ENCODE measurements around the gene MAVS.

The MAVS gene

GRCh38 chr20:3846740-3847428 lies at the start of gene MAVS:
Gene MAVS (plus strand): TSS chr20:3846834. CDS start chr20:3854625, 7,791 bp downstream.
- FAIRE-seq: no peak

GRCh38 chr20:3797226-3797545 lies 49.4 kb upstream of the MAVS start:
- FAIRE-seq: no peak

GRCh38 chr20:3797592-3798372 lies 48.9 kb upstream of the MAVS start:
- FAIRE-seq: no peak

- no peak for FAIRE-seq
Observed at GRCh38 chr20:3798373-3798768, 48.3 kb upstream of the MAVS start.

- no peak for FAIRE-seq
Observed at GRCh38 chr20:3798908-3799248, 47.8 kb upstream of the MAVS start.

- no peak for FAIRE-seq
Observed at GRCh38 chr20:3800256-3800877, 46.3 kb upstream of the MAVS start.

- FAIRE-seq: no peak
Observed at GRCh38 chr20:3800878-3801260, 45.8 kb upstream of the MAVS start.

GRCh38 chr20:3801299-3801698 lies 45.3 kb upstream of the MAVS start:
- FAIRE-seq: no peak

- no peak for FAIRE-seq
Observed at GRCh38 chr20:3801846-3802245, 44.8 kb upstream of the MAVS start.

- no peak for FAIRE-seq
Observed at GRCh38 chr20:3802524-3803239, 44.0 kb upstream of the MAVS start.

GRCh38 chr20:3803289-3803688 lies 43.3 kb upstream of the MAVS start:
- no peak for FAIRE-seq

GRCh38 chr20:3803854-3804253 lies 42.8 kb upstream of the MAVS start:
- FAIRE-seq: no peak

- FAIRE-seq: no peak
Observed at GRCh38 chr20:3804254-3804751, 42.3 kb upstream of the MAVS start.

GRCh38 chr20:3804781-3805180 lies 41.9 kb upstream of the MAVS start:
- FAIRE-seq: no peak

- no peak for FAIRE-seq
Observed at GRCh38 chr20:3808544-3808943, 38.1 kb upstream of the MAVS start.

- FAIRE-seq: no peak
Observed at GRCh38 chr20:3811467-3812258, 35.0 kb upstream of the MAVS start.

GRCh38 chr20:3812259-3812681 lies 34.4 kb upstream of the MAVS start:
- FAIRE-seq: no peak

GRCh38 chr20:3812975-3813847 lies 33.4 kb upstream of the MAVS start:
- FAIRE-seq: no peak

- FAIRE-seq: no peak
Observed at GRCh38 chr20:3813848-3814581, 32.6 kb upstream of the MAVS start.

- no peak for FAIRE-seq
Observed at GRCh38 chr20:3814928-3815495, 31.6 kb upstream of the MAVS start.

All from colon (tissue), 2 donors.